Mucosa of descending colon (tissue), 3 donors: ENCODE measurements around the gene ZSCAN1. TPM values are rescaled to one million over a fixed set of nuclear protein-coding genes. Genes with fewer than 3 reads are reported as not detected.
A peak's percentile ranks its signal among the peaks of the same experiment; 100 is the strongest.

ENCODE experiments used
- ATAC-seq: fragments of 200-7000 bp; cut with Tn5 transposase; one replicate; pipeline ENCODE4 v1.9.1; 2020; ENCODE audit warnings: mild to moderate bottlenecking, moderate library complexity
- DNase-seq, 3 donors: peaks; one replicate each; pipeline ENCODE4 v3.0.0-alpha.2; 2020
- H3K36me3 ChIP-seq: fragments of 200-600 bp; one replicate; pipeline ENCODE4 v1.8.0; 2021; ENCODE audit warnings: low read depth, mild to moderate bottlenecking
- H3K4me1 ChIP-seq: fragments of 200-600 bp; one replicate; pipeline ENCODE4 v1.8.0; 2021; ENCODE audit warnings: low read depth, mild to moderate bottlenecking
- H3K4me3 ChIP-seq: fragments of 200-600 bp; one replicate; pipeline ENCODE4 v1.8.0; 2021; ENCODE audit warnings: mild to moderate bottlenecking
- H3K9me3 ChIP-seq: fragments of 200-600 bp; one replicate; pipeline ENCODE4 v1.8.0; 2021; ENCODE audit warnings: mild to moderate bottlenecking
- intact Hi-C, 2 donors: fragments of 100-400 bp; cut with DNase I in 1 of 2; cut with micrococcal nuclease in 1 of 2; formaldehyde crosslinking; loops; one replicate each; pipeline versions ENCODE4 v1.11.0 to v1.11.1; 2022; cut with DNase I, micrococcal nuclease
- total RNA-seq, 3 donors: library from RNA; stranded (reverse); fragmentation: NEBNext Ultra II Directional in 2 of 3; extraction: Animal tissue kit (Norgen Biotek cat#: 25700) in 2 of 3; gene quantifications; one replicate each; pipeline versions ENCODE4 v1.2.1 to v1.2.4, GENCODE V29; 2021 to 2023
- TF ChIP-seq, protein P1 (sequence below): fragments of 200-600 bp; IDR thresholded peaks from one replicate; pipeline ENCODE4 v1.8.0; 2022; ENCODE audit warnings: antibody characterized with exemption, mild to moderate bottlenecking
- donor health status: DM: no; HTN: no; CAD: no; lungs with moderate emphysema.
- donor health status: DM: no; HTN: no; CAD: no.
- donor health status: DM: no; HTN: yes; CAD: no.

ZSCAN1 gene
- total RNA-seq, 3 donors from 2014 or later, result not detected

DNA sequence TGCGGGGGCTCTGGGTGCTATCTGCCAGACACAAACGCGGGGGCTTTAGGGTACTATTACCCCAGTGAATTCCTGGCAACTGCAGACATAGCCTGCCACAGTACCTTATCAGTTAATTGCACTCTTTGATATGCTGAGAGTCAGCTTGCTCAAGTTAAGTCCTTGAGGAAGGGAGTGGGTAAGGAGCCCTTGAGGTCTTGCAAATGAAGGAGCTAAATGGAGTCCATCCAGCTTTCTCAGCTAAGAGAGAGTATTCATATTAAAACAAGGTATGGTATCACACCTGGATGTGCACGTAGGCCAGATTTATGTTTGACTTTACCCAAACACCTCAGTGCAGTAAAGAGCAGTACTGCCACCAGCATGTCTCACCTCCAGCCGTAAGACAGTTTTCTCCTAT, 19.7 kb upstream of the ZSCAN1 start:
- intact Hi-C loops, result no loop called here
- no peaks in the 10 kb centered on the region for H3K36me3 ChIP-seq
- no peak for DNase-seq
- no peak for ATAC-seq
- H3K4me1 ChIP-seq, result peaks cover 6% of the 10 kb centered on the region
- H3K4me3 ChIP-seq, result no peak overlapping the region
- TF ChIP-seq, protein P1, sequence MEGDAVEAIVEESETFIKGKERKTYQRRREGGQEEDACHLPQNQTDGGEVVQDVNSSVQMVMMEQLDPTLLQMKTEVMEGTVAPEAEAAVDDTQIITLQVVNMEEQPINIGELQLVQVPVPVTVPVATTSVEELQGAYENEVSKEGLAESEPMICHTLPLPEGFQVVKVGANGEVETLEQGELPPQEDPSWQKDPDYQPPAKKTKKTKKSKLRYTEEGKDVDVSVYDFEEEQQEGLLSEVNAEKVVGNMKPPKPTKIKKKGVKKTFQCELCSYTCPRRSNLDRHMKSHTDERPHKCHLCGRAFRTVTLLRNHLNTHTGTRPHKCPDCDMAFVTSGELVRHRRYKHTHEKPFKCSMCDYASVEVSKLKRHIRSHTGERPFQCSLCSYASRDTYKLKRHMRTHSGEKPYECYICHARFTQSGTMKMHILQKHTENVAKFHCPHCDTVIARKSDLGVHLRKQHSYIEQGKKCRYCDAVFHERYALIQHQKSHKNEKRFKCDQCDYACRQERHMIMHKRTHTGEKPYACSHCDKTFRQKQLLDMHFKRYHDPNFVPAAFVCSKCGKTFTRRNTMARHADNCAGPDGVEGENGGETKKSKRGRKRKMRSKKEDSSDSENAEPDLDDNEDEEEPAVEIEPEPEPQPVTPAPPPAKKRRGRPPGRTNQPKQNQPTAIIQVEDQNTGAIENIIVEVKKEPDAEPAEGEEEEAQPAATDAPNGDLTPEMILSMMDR, result no peak
- H3K9me3 ChIP-seq, result peaks cover 3% of the 10 kb centered on the region

DNA sequence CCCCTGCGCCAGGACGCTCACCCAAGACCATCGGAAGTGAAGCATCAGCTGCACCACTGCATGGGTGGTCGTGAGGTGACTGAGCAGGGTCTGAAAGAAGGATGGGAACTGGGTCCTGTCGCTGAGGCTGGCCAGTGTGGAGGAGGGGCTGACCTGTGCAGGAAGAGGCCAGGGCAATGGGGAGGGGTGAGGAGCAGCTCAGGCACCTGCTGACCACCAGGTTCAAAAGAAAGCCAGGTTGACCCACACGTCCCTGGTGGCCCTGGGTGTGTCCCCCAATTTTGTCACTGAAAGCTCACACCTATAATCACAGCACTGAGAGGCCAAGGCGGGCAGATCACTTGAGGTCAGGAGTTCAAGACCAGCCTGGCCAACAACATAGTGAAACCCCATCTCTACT, 13.7 kb upstream of the ZSCAN1 start:
- peaks cover 12% of the 10 kb centered on the region for H3K9me3 ChIP-seq
- intact Hi-C loops, result loop anchor here (5.0 kb wide), 2 partner anchors 132 to 137 kb away; partner anchors contain the start of gene ZNF329 (in 1 of the 2)

DNA sequence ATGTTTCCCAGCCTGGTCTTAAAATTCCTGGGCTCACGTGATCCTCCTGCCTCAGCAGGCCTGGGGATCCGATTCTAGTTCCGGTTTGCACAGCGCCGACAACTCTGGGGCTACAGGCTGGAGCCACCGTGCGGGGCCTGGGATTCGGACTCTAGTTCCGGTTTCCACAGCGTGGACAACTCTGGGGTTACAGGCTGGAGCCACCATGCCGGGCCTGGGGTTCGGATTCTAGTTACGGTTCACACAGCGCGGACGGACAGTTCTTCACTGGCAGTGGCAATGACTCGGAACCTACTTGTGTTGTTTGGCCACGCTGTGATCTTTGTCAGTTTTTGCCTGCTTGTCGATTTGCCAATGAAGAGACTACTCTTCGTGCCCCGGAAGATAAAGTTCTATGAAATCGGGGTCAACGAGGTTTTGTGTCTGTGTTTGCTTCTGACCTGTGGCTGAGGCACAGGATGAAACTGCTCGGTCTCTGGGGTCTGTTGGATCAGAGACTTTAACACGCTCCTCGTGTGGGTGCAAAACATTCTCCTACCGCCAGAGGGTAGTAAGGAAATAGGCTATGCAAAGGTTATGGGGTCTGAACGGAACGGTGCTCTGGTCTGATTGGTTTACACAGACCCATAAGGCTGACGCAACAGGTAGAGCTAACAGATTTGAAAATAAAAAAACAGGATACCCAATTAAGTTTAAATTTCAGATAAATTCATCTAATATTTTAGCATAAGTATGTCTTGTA, 12.1 kb upstream of the ZSCAN1 start:
- Histone ChIP-seq H3K4me1 (no peaks in the 10 kb centered on the region), H3K9me3 (peaks cover 18% of the 10 kb centered on the region), H3K4me3 (no peak overlapping the region), H3K36me3 (no peaks in the 10 kb centered on the region)
- DNase-seq (peak in 1 of 3 donors; percentile 64), ATAC-seq (peak; percentile 60)
- intact Hi-C loops, result loop anchor here (5.0 kb wide), 2 partner anchors 131 to 136 kb away; partner anchors contain the start of gene ZNF329 (in 1 of the 2)
- TF ChIP-seq, protein P1, result no peak

More for the DNA sequence above, 13.7 kb upstream of the ZSCAN1 start:
- ATAC-seq, result no peak
- Histone ChIP-seq H3K4me3 (no peak overlapping the region), H3K4me1 (no peaks in the 10 kb centered on the region), H3K36me3 (no peaks in the 10 kb centered on the region)
- TF ChIP-seq, protein P1, result no peak
- DNase-seq, result no peak

DNA sequence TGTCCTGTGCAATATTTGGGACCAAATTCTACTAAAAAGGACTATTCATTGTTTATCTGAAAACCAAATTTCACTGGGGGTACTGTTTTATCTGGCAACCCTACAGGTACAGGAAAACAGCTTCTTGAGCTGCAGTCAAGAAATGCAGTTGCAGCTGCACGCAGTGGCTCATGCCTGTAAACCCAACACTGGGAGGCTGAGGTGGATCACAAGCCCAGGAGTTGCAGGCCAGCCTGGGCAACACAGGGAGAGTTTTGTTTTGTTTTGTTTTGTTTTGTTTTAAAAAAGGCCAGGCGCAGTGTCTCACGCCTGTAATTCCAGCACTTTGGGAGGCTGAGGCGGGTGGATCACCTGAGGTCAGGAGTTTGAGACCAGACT, 11.6 kb upstream of the ZSCAN1 start:
- DNase-seq, result no peak
- intact Hi-C loops, result loop anchor here (5.0 kb wide), 2 partner anchors 130 to 135 kb away; partner anchors contain the start of gene ZNF329 (in 1 of the 2)

DNA sequence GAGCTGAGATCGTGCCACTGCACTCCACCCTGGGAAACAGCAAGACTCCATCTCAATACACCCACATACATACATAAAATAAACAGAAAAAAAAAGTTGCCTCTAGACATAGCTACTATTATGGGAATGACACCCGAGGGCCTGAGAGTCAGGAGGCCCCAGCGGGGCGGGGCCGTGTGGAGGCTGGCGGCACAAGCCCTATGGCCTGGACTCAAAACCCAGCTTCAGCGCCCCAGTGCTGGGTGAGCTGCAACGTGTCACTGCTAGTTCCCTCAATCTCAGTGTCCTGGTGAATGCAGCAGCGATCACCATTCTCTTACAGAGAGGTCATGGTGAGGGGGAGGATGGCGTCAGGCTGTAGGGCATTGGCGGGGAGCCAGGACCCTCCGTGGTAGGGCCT, 9.2 kb upstream of the ZSCAN1 start:
- Histone ChIP-seq H3K4me3 (no peak overlapping the region), H3K36me3 (no peaks in the 10 kb centered on the region), H3K4me1 (no peaks in the 10 kb centered on the region), H3K9me3 (peaks cover 21% of the 10 kb centered on the region)
- ATAC-seq (no peak), DNase-seq (no peak)
- intact Hi-C loops, result loop anchor here (5.0 kb wide), 2 partner anchors 128 to 133 kb away; partner anchors contain the start of gene ZNF329 (in 1 of the 2)
- TF ChIP-seq, protein P1, result no peak

More for the DNA sequence above, 11.6 kb upstream of the ZSCAN1 start:
- H3K4me1 ChIP-seq, result no peaks in the 10 kb centered on the region
- peaks cover 18% of the 10 kb centered on the region for H3K9me3 ChIP-seq
- no peak for ATAC-seq
- TF ChIP-seq, protein P1, result no peak
- no peak overlapping the region for H3K4me3 ChIP-seq
- H3K36me3 ChIP-seq, result no peaks in the 10 kb centered on the region
